ENCODE measurements around the gene MTFP1. TPM values are rescaled to one million over a fixed set of nuclear protein-coding genes. Genes with fewer than 3 reads are reported as not detected.

The MTFP1 gene
- total RNA-seq, 1 donor from 2014 or later: 9.9 TPM

- Histone ChIP-seq H3K4me1 (peaks cover 44% of the 10 kb centered on the region), H3K9me3 (no peaks in the 10 kb centered on the region), H3K27me3 (ENCODE audit: low read depth) (no peaks in the 10 kb centered on the region), H3K27ac (no peak overlapping the region), H3K4me3 (no peak overlapping the region), H3K36me3 (peaks cover 40% of the 10 kb centered on the region)
- TF ChIP-seq CTCF (IDR thresholded peaks at IDR 0.05): no peak
- intact Hi-C loops (cut with DNase I): no loop called here
- DNase-seq: no peak
- ATAC-seq: no peak
These were observed 5.0 kb upstream of the MTFP1 start for GRCh38 chr22:30420347-30421125.

DNA sequence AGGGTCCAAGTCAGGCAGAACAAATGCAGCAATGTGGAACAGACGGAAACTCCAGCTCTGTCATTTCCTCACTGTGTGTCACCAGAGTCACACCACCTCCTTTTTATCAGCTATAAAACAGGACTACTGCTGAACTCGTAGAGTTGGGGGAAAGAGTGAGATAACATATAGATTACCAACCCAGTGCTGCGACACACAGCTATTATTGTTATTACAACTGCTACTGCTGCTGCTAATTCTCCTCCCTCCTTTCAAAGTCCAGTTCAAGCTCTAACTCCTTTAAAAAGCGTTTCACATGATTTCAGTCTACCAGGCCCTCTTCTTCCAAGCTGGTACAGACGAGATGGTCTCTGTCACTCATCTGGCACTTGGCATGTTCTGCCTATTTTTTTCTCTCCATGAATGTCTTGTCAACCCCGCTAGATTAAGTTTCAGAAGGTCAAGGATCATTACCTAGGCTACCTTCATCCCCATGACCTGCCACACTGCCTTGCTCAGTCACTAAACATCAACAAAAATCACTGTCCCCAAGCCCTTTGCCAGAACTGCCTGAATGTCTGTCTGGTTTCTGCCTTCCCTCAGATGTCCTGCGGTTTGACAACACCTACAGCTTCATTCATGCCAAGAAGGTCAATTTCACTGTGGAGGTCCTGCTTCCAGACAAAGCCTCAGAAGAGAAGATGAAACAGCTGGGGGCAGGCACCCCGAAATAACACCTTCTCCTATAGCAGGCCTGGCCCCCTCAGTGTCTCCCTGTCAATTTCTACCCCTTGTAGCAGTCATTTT is 3.7 kb upstream of the MTFP1 start:
- DNase-seq (no peak), ATAC-seq (no peak)
- Histone ChIP-seq H3K36me3 (peaks cover 26% of the 10 kb centered on the region), H3K4me3 (no peak overlapping the region), H3K27me3 (ENCODE audit: low read depth) (no peaks in the 10 kb centered on the region), H3K27ac (peak overlapping the region; percentile 98), H3K4me1 (peaks cover 53% of the 10 kb centered on the region), H3K9me3 (no peaks in the 10 kb centered on the region)
- no peak for TF ChIP-seq CTCF (IDR thresholded peaks at IDR 0.05)
- intact Hi-C loops (cut with DNase I): no loop called here

GRCh38 chr22:30422481-30423300 is 2.9 kb upstream of the MTFP1 start:
- H3K4me3 ChIP-seq: peak overlapping the region; percentile 76
- ATAC-seq (peak; percentile 27 to 60), DNase-seq (peak; percentile 66)
- H3K27me3 ChIP-seq (ENCODE audit: low read depth): no peaks in the 10 kb centered on the region
- peaks cover 55% of the 10 kb centered on the region for H3K4me1 ChIP-seq
- H3K36me3 ChIP-seq: peaks cover 18% of the 10 kb centered on the region
- no peak for TF ChIP-seq CTCF (IDR thresholded peaks at IDR 0.05)
- intact Hi-C loops (cut with DNase I): no loop called here
- H3K27ac ChIP-seq: peak overlapping the region; percentile 98
- no peaks in the 10 kb centered on the region for H3K9me3 ChIP-seq

GRCh38 chr22:30423301-30423958 is 2.1 kb upstream of the MTFP1 start:
- peaks cover 55% of the 10 kb centered on the region for H3K4me1 ChIP-seq
- H3K27me3 ChIP-seq (ENCODE audit: low read depth): no peaks in the 10 kb centered on the region
- intact Hi-C loops (cut with DNase I): no loop called here
- DNase-seq (peak; percentile 78), ATAC-seq (peak; percentile 65 to 67)
- peak overlapping the region; percentile 76 for H3K4me3 ChIP-seq
- no peaks in the 10 kb centered on the region for H3K9me3 ChIP-seq
- H3K36me3 ChIP-seq: peaks cover 11% of the 10 kb centered on the region
- H3K27ac ChIP-seq: peak overlapping the region; percentile 98
- TF ChIP-seq CTCF (IDR thresholded peaks at IDR 0.05): no peak

Measured in lower lobe of right lung (tissue), 2 donors.